ENCODE measurements around the gene STK25. TPM values are rescaled to one million over a fixed set of nuclear protein-coding genes. Genes with fewer than 3 reads are reported as not detected.

STK25 gene
- total RNA-seq, 1 donor from 2014 or later = 158 TPM

- H3K27me3 Mint-ChIP-seq (ENCODE audit: low read depth) = no peaks in the 10 kb centered on the region
- TF ChIP-seq, protein P1, sequence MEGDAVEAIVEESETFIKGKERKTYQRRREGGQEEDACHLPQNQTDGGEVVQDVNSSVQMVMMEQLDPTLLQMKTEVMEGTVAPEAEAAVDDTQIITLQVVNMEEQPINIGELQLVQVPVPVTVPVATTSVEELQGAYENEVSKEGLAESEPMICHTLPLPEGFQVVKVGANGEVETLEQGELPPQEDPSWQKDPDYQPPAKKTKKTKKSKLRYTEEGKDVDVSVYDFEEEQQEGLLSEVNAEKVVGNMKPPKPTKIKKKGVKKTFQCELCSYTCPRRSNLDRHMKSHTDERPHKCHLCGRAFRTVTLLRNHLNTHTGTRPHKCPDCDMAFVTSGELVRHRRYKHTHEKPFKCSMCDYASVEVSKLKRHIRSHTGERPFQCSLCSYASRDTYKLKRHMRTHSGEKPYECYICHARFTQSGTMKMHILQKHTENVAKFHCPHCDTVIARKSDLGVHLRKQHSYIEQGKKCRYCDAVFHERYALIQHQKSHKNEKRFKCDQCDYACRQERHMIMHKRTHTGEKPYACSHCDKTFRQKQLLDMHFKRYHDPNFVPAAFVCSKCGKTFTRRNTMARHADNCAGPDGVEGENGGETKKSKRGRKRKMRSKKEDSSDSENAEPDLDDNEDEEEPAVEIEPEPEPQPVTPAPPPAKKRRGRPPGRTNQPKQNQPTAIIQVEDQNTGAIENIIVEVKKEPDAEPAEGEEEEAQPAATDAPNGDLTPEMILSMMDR (IDR thresholded peaks at IDR 0.05) = no peak
- H3K36me3 Mint-ChIP-seq (ENCODE audit: low read depth) = peaks cover 21% of the 10 kb centered on the region
- no peak for DNase-seq (ENCODE audit: low spot score)
- H3K4me1 Mint-ChIP-seq (ENCODE audit: low read depth) = no peaks in the 10 kb centered on the region
- no peak overlapping the region for H3K27ac Mint-ChIP-seq (ENCODE audit: unreplicated experiment)
- no peak overlapping the region for H3K4me3 Mint-ChIP-seq (ENCODE audit: unreplicated experiment)
- no peaks in the 10 kb centered on the region for H3K9me3 Mint-ChIP-seq (ENCODE audit: low read depth)
These were observed 63.0 kb downstream of the STK25 start for GRCh38 chr2:241445426-241445825.

- H3K4me3 Mint-ChIP-seq (ENCODE audit: unreplicated experiment) = no peak overlapping the region
- DNase-seq (ENCODE audit: low spot score) = no peak
- H3K27me3 Mint-ChIP-seq (ENCODE audit: low read depth) = no peaks in the 10 kb centered on the region
- no peaks in the 10 kb centered on the region for H3K9me3 Mint-ChIP-seq (ENCODE audit: low read depth)
- peaks cover 21% of the 10 kb centered on the region for H3K36me3 Mint-ChIP-seq (ENCODE audit: low read depth)
- TF ChIP-seq, protein P1 (IDR thresholded peaks at IDR 0.05) = no peak
- H3K27ac Mint-ChIP-seq (ENCODE audit: unreplicated experiment) = no peak overlapping the region
- no peaks in the 10 kb centered on the region for H3K4me1 Mint-ChIP-seq (ENCODE audit: low read depth)
These were observed 64.7 kb downstream of the STK25 start for GRCh38 chr2:241443486-241444223.

Small RNAs within 50 kb of the gene (microRNA-seq; reads per million reads assigned to microRNA genes)
- gene MIR3133 (ENCODE audit: borderline number of aligned reads) = not detected

Other genes with a start within 250 kb of the STK25 start
- gene HDLBP, start 192.9 kb downstream of the STK25 start, total RNA-seq = 979 to 1,131 TPM (median 989 TPM) in 3 replicates
- 447 to 542 TPM (median 465 TPM) in 3 replicates for gene SEPTIN2, start 192.7 kb downstream of the STK25 start, total RNA-seq
- 54.0 to 57.1 TPM (median 56.0 TPM) in 3 replicates for gene FARP2, start 152.3 kb downstream of the STK25 start, total RNA-seq
- 28.5 to 46.8 TPM (median 44.6 TPM) in 3 replicates for gene BOK, start 50.2 kb upstream of the STK25 start, total RNA-seq
- gene THAP4, start 128.6 kb upstream of the STK25 start, total RNA-seq = 40.9 to 42.4 TPM (median 41.4 TPM) in 3 replicates
- 53.1 to 64.0 TPM (median 57.2 TPM) in 3 replicates for gene ATG4B, start 129.1 kb upstream of the STK25 start, total RNA-seq
- gene DTYMK, start 178.2 kb upstream of the STK25 start, total RNA-seq = 22.7 to 32.7 TPM (median 23.1 TPM) in 3 replicates
- 13.8 to 25.2 TPM (median 16.3 TPM) in 3 replicates for gene ING5, start 193.5 kb upstream of the STK25 start, total RNA-seq
- 14.5 to 26.3 TPM (median 16.6 TPM) in 3 replicates for gene D2HGDH, start 226.0 kb upstream of the STK25 start, total RNA-seq

Data from chondrocyte (in vitro differentiated cells).